ENCODE measurements around the gene CDH5. TPM values are rescaled to one million over a fixed set of nuclear protein-coding genes. Genes with fewer than 3 reads are reported as not detected.
"Not testable (repeated sequence)": the region's sequence is repeated elsewhere in the genome, so short reads cannot be mapped to it uniquely, and the experiment has no call there.

Gene CDH5
- total and polyA plus RNA-seq, 2 of the 13 experiments (the other 11 are each of a cell fraction or from before 2014, with no cell fraction given), result 0.71 to 1.1 TPM

GRCh38 chr16:66453230-66453629, 86.7 kb downstream of the CDH5 start:
- CTCF ChIA-PET (ENCODE audit: low intra/inter-chr PET ratio, low total read pairs); ATAC-seq; H3K36me3 ChIP-seq (replicated peaks in 1 of 2; ENCODE audit: control insufficient read depth in 1 of 2, insufficient read depth in 2 of 2, low read length in 2 of 2); DNase-seq (ENCODE audit: low spot score); H3K4me2 ChIP-seq (ENCODE audit: low read depth, low read length); intact Hi-C loops (cut with micrococcal nuclease; ENCODE audit: unreplicated experiment); H3K27me3 ChIP-seq (ENCODE audit: control insufficient read depth in 1 of 2, insufficient read depth in 2 of 2, low read length in 2 of 2); BruUV-seq (replicated peaks); H2AFZ ChIP-seq (ENCODE audit: low read length); H3K9me3 ChIP-seq (ENCODE audit: low read length); H4K20me1 ChIP-seq (ENCODE audit: insufficient read depth, low read length); H3K4me3 ChIP-seq (replicated peaks in 1 of 3; ENCODE audit: insufficient read depth in 1 of 3, low read depth in 2 of 3, low read length in 3 of 3); in situ Hi-C loops (cut with HindIII; ENCODE audit: extremely low pct_ligation_motif_present, low pct_unique_long_range_greater_than_20kb); FAIRE-seq; H3K79me2 ChIP-seq (ENCODE audit: insufficient read depth, low read length); H3K9ac ChIP-seq (ENCODE audit: insufficient read depth, low read depth, low read length); H3K27ac ChIP-seq (ENCODE audit: extremely low read length, insufficient read depth, low read length); TF ChIP-seq NR2F6, FOXP1 (IDR thresholded peaks at IDR 0.05): not testable (repeated sequence)
- 0% methylated on average over 1 of the region's 1 CpG for WGBS (ENCODE audit: low lambda C conversion rate)
- POLR2A ChIA-PET, result interaction anchor here (1.3 to 1.4 kb wide), 2 partner anchors 20 to 45 kb away, joined by 4 to 10 read pairs; no protein-coding TSS in a partner anchor
- peaks cover 18% of the 10 kb centered on the region for H3K4me1 ChIP-seq (ENCODE audit: insufficient read depth, low read length)
- TF ChIP-seq TCF7 (IDR thresholded peaks at IDR 0.05; ENCODE audit: low read depth) (peak; percentile 75), FOSL2 (CRISPR knock-in tag; IDR thresholded peaks at IDR 0.05) (peak; percentile 28; the same call in 1 of the 2 replicates), RARA (CRISPR knock-in tag; IDR thresholded peaks at IDR 0.05) (peak; percentile 69), ZGPAT (CRISPR knock-in tag; IDR thresholded peaks at IDR 0.05) (peak; percentile 22; the same call in 1 of the 2 replicates), NR2F6 (CRISPR knock-in tag; IDR thresholded peaks at IDR 0.05) (peak; percentile 45; the same call in 1 of the 2 replicates), FOXP1 (CRISPR knock-in tag; IDR thresholded peaks at IDR 0.05) (peak; percentile 47), FOXA3 (CRISPR knock-in tag; IDR thresholded peaks at IDR 0.05) (peak; percentile 26; the same call in 1 of the 2 replicates), ZNF263 (CRISPR knock-in tag; IDR thresholded peaks at IDR 0.05) (peak; percentile 97), ARID5B (CRISPR knock-in tag; IDR thresholded peaks at IDR 0.05) (peak; percentile 66), SOX13 (IDR thresholded peaks at IDR 0.05) (peak; percentile 97), SOX13 (CRISPR knock-in tag; conservative IDR thresholded peaks at IDR 0.05 in 1 of 2, IDR thresholded peaks at IDR 0.05 in 1 of 2) (peak in 1 of 2 experiments; percentile 97; a peak in 2 of 4 replicates), ZNF646 (CRISPR knock-in tag; IDR thresholded peaks at IDR 0.05) (peak; percentile 68; the same call in 1 of the 2 replicates), SOX5 (CRISPR knock-in tag; IDR thresholded peaks at IDR 0.05; ENCODE audit: borderline replicate concordance) (peak; percentile 96), GATAD2A (CRISPR knock-in tag; IDR thresholded peaks at IDR 0.05) (peak; percentile 52)

Data from HepG2 (cell line).